Measurements from ENCODE around the gene OPN1MW3.

DNA sequence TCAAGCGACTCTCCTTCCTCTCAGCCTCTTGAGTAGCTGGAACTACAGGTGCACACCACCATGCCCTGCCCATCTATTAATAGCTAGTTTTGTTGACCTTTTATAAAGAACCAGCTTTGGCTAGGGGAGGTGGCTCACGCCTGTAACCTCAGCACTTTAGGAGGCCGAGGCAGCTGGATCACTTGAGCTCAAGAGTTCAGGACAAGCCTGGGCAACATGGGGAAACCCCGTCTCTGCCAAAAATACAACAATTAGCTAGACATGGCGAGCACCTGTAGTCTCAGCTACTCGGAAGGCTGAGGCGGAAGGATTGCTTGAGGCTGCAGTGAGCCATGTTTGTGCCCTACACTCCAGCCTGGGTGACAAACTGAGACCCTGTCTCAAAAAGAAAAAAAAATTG lies 40.9 kb downstream of the OPN1MW3 start:
- TF ChIP-seq, protein P1, sequence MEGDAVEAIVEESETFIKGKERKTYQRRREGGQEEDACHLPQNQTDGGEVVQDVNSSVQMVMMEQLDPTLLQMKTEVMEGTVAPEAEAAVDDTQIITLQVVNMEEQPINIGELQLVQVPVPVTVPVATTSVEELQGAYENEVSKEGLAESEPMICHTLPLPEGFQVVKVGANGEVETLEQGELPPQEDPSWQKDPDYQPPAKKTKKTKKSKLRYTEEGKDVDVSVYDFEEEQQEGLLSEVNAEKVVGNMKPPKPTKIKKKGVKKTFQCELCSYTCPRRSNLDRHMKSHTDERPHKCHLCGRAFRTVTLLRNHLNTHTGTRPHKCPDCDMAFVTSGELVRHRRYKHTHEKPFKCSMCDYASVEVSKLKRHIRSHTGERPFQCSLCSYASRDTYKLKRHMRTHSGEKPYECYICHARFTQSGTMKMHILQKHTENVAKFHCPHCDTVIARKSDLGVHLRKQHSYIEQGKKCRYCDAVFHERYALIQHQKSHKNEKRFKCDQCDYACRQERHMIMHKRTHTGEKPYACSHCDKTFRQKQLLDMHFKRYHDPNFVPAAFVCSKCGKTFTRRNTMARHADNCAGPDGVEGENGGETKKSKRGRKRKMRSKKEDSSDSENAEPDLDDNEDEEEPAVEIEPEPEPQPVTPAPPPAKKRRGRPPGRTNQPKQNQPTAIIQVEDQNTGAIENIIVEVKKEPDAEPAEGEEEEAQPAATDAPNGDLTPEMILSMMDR (IDR thresholded peaks at IDR 0.05; ENCODE audit: insufficient read depth, low read depth, low read length), result no peak
- TF ChIP-seq EZH2 (IDR thresholded peaks at IDR 0.05; ENCODE audit: insufficient read depth, low read length), result no peak
